ENCODE measurements around the gene CERK. TPM values are rescaled to one million over a fixed set of nuclear protein-coding genes. Genes with fewer than 3 reads are reported as not detected.
"Not testable (repeated sequence)": the region's sequence is repeated elsewhere in the genome, so short reads cannot be mapped to it uniquely, and the experiment has no call there.

Gene CERK
- total RNA-seq, 2 donors from 2014 or later = 35.4 to 39.9 TPM

GRCh38 chr22:46642840-46643480 lies 95.1 kb downstream of the CERK start:
- DNase-seq; ATAC-seq; intact Hi-C loops (cut with DNase I, micrococcal nuclease): not testable (repeated sequence)

- ATAC-seq (no peak), DNase-seq (no peak)
- intact Hi-C loops (cut with DNase I, micrococcal nuclease) = no loop called here
These were observed 96.2 kb downstream of the CERK start for GRCh38 chr22:46641811-46642266.

- intact Hi-C loops (cut with DNase I, micrococcal nuclease) = no loop called here
- ATAC-seq (no peak), DNase-seq (no peak)
These were observed 97.6 kb downstream of the CERK start for GRCh38 chr22:46640293-46641055.

- DNase-seq = no peak
- intact Hi-C loops (cut with DNase I, micrococcal nuclease) = no loop called here
- no peak for ATAC-seq
These were observed 98.2 kb downstream of the CERK start for GRCh38 chr22:46639843-46640242.

- ATAC-seq (peak; percentile 27), DNase-seq (no peak)
These were observed 99.2 kb downstream of the CERK start for GRCh38 chr22:46638601-46639431.

GRCh38 chr22:46637711-46638600 lies 100.1 kb downstream of the CERK start:
- no peak for ATAC-seq
- intact Hi-C loops (cut with DNase I, micrococcal nuclease) = no loop called here
- DNase-seq = no peak

More at GRCh38 chr22:46638601-46639431, 99.2 kb downstream of the CERK start:
- intact Hi-C loops (cut with DNase I, micrococcal nuclease) = no loop called here

GRCh38 chr22:46636221-46637002 lies 101.6 kb downstream of the CERK start:
- DNase-seq (no peak), ATAC-seq (no peak)
- intact Hi-C loops (cut with DNase I, micrococcal nuclease) = no loop called here

GRCh38 chr22:46635756-46636155 lies 102.3 kb downstream of the CERK start:
- no peak for DNase-seq
- intact Hi-C loops (cut with DNase I, micrococcal nuclease) = no loop called here
- no peak for ATAC-seq

- DNase-seq = peak; percentile 52 to 82
- intact Hi-C loops (cut with DNase I, micrococcal nuclease) = not testable (repeated sequence)
- peak; percentile 65 for ATAC-seq
These were observed 102.9 kb downstream of the CERK start for GRCh38 chr22:46634973-46635685.

Other genes with a start within 250 kb of the CERK start
- gene CELSR1, start 200.6 kb downstream of the CERK start, total RNA-seq = 1 to 10 TPM; 1.8 to 4.9 TPM
- gene GRAMD4, start 117.9 kb downstream of the CERK start, total RNA-seq = 100 to 1,000 TPM; 178 to 213 TPM
- 10 to 100 TPM; 40.7 to 45.2 TPM for gene TBC1D22A, start 24.4 kb upstream of the CERK start, total RNA-seq

Measured in left colon (tissue), 2 donors.